ENCODE measurements around the gene GOLGA8O. TPM values are rescaled to one million over a fixed set of nuclear protein-coding genes. Genes with fewer than 3 reads are reported as not detected.
"Not testable (repeated sequence)": the region's sequence is repeated elsewhere in the genome, so short reads cannot be mapped to it uniquely, and the experiment has no call there.

Gene GOLGA8O
- total and polyA plus RNA-seq, 2 experiments from 2014 or later = not detected

GRCh38 chr15:32440445-32440977 is 14.9 kb downstream of the GOLGA8O start:
- H3F3A ChIP-seq (ENCODE audit: insufficient read depth); H3K79me2 ChIP-seq (ENCODE audit: insufficient read depth); H2AFZ ChIP-seq; H3K9ac ChIP-seq; H3K9me3 ChIP-seq (ENCODE audit: low read depth); H3K27me3 ChIP-seq (replicated peaks; ENCODE audit: insufficient read depth); DNase-seq; H3K27ac ChIP-seq; H3K36me3 ChIP-seq (ENCODE audit: low read depth); H4K20me1 ChIP-seq (ENCODE audit: insufficient read depth); H3K4me2 ChIP-seq (ENCODE audit: unreplicated experiment); H3K4me1 ChIP-seq (ENCODE audit: insufficient read depth); H3K9me2 ChIP-seq (ENCODE audit: insufficient read depth); H3K4me3 ChIP-seq; in situ Hi-C loops (cut with MboI): not testable (repeated sequence)
- WGBS, 2 experiments (ENCODE audit: low coverage in 1 of 2, low lambda C conversion rate in 2 of 2, missing lambda C conversion rate in 2 of 2) = 83% methylated on average over 2 of the region's 12 CpGs; no CpG with 5 or more reads in 1 of the 2 experiments

- H3K27me3 ChIP-seq (replicated peaks; ENCODE audit: insufficient read depth); H3K4me1 ChIP-seq (ENCODE audit: insufficient read depth); DNase-seq; H3K9me3 ChIP-seq (ENCODE audit: low read depth); H3F3A ChIP-seq (ENCODE audit: insufficient read depth); H3K79me2 ChIP-seq (ENCODE audit: insufficient read depth); H3K4me3 ChIP-seq; H3K9ac ChIP-seq; H2AFZ ChIP-seq; H3K4me2 ChIP-seq (ENCODE audit: unreplicated experiment); in situ Hi-C loops (cut with MboI); H3K27ac ChIP-seq; H3K9me2 ChIP-seq (ENCODE audit: insufficient read depth); H3K36me3 ChIP-seq (ENCODE audit: low read depth); H4K20me1 ChIP-seq (ENCODE audit: insufficient read depth): not testable (repeated sequence)
- WGBS, 2 experiments (ENCODE audit: low coverage in 1 of 2, low lambda C conversion rate in 2 of 2, missing lambda C conversion rate in 2 of 2) = no CpG with 5 or more reads among the region's 73 CpGs
These were observed 21.1 kb downstream of the GOLGA8O start for GRCh38 chr15:32434102-32434963.

- H4K20me1 ChIP-seq (ENCODE audit: insufficient read depth); H3K27me3 ChIP-seq (replicated peaks; ENCODE audit: insufficient read depth); H3K27ac ChIP-seq; H3K4me3 ChIP-seq; in situ Hi-C loops (cut with MboI); H3K36me3 ChIP-seq (ENCODE audit: low read depth); H3K9me2 ChIP-seq (ENCODE audit: insufficient read depth); H3K4me1 ChIP-seq (ENCODE audit: insufficient read depth); H3K79me2 ChIP-seq (ENCODE audit: insufficient read depth); H2AFZ ChIP-seq; H3K9ac ChIP-seq; H3K4me2 ChIP-seq (ENCODE audit: unreplicated experiment); DNase-seq; H3K9me3 ChIP-seq (ENCODE audit: low read depth); H3F3A ChIP-seq (ENCODE audit: insufficient read depth): not testable (repeated sequence)
- WGBS, 2 experiments (ENCODE audit: low coverage in 1 of 2, low lambda C conversion rate in 2 of 2, missing lambda C conversion rate in 2 of 2) = 48 to 55% methylated on average over 1 of the region's 4 CpGs
These were observed 27.8 kb downstream of the GOLGA8O start for GRCh38 chr15:32427635-32428034.

- not testable (repeated sequence) for H3K36me3 ChIP-seq (ENCODE audit: low read depth)
These were observed 28.9 kb downstream of the GOLGA8O start for GRCh38 chr15:32426511-32426910.

GRCh38 chr15:32407903-32408302 is 47.5 kb downstream of the GOLGA8O start:
- in situ Hi-C loops (cut with MboI); H3K4me1 ChIP-seq (ENCODE audit: insufficient read depth); H3K9me2 ChIP-seq (ENCODE audit: insufficient read depth); H3K9ac ChIP-seq; H4K20me1 ChIP-seq (ENCODE audit: insufficient read depth); H3K9me3 ChIP-seq (ENCODE audit: low read depth); H3K79me2 ChIP-seq (ENCODE audit: insufficient read depth); H3K27ac ChIP-seq; H3K36me3 ChIP-seq (ENCODE audit: low read depth); H3K4me3 ChIP-seq; DNase-seq; H2AFZ ChIP-seq; H3F3A ChIP-seq (ENCODE audit: insufficient read depth); H3K27me3 ChIP-seq (replicated peaks; ENCODE audit: insufficient read depth); H3K4me2 ChIP-seq (ENCODE audit: unreplicated experiment): not testable (repeated sequence)
- 0% methylated on average over 2 to 3 of the region's 3 CpGs for WGBS, 2 experiments (ENCODE audit: low coverage in 1 of 2, low lambda C conversion rate in 2 of 2, missing lambda C conversion rate in 2 of 2)

More at GRCh38 chr15:32426511-32426910, 28.9 kb downstream of the GOLGA8O start:
- H3K27me3 ChIP-seq (replicated peaks; ENCODE audit: insufficient read depth); H3K4me3 ChIP-seq; H3K4me2 ChIP-seq (ENCODE audit: unreplicated experiment); H3K79me2 ChIP-seq (ENCODE audit: insufficient read depth); H3K4me1 ChIP-seq (ENCODE audit: insufficient read depth); H3F3A ChIP-seq (ENCODE audit: insufficient read depth); H2AFZ ChIP-seq; H3K9me2 ChIP-seq (ENCODE audit: insufficient read depth); H4K20me1 ChIP-seq (ENCODE audit: insufficient read depth); H3K27ac ChIP-seq; in situ Hi-C loops (cut with MboI); H3K9me3 ChIP-seq (ENCODE audit: low read depth); H3K9ac ChIP-seq; DNase-seq: not testable (repeated sequence)
- WGBS, 2 experiments (ENCODE audit: low coverage in 1 of 2, low lambda C conversion rate in 2 of 2, missing lambda C conversion rate in 2 of 2) = 26 to 29% methylated on average over 4 of the region's 4 CpGs

GRCh38 chr15:32403192-32403591 is 52.2 kb downstream of the GOLGA8O start, which contains the start of gene GOLGA8K:
Gene GOLGA8K, minus strand, starts transcription at chr15:32403292. Its CDS starts 98 bp downstream, at chr15:32403194.
- H3F3A ChIP-seq (ENCODE audit: insufficient read depth); in situ Hi-C loops (cut with MboI); H3K9me3 ChIP-seq (ENCODE audit: low read depth): not testable (repeated sequence)

GRCh38 chr15:32396522-32396921 is 58.9 kb downstream of the GOLGA8O start:
- in situ Hi-C loops (cut with MboI); H3K4me1 ChIP-seq (ENCODE audit: insufficient read depth); H3K9me2 ChIP-seq (ENCODE audit: insufficient read depth); H3K27me3 ChIP-seq (replicated peaks; ENCODE audit: insufficient read depth); H3K79me2 ChIP-seq (ENCODE audit: insufficient read depth); H3K9ac ChIP-seq; H3K4me3 ChIP-seq; H3F3A ChIP-seq (ENCODE audit: insufficient read depth); H4K20me1 ChIP-seq (ENCODE audit: insufficient read depth); H3K4me2 ChIP-seq (ENCODE audit: unreplicated experiment); H3K9me3 ChIP-seq (ENCODE audit: low read depth); DNase-seq; H3K36me3 ChIP-seq (ENCODE audit: low read depth); H3K27ac ChIP-seq; H2AFZ ChIP-seq: not testable (repeated sequence)
- WGBS, 2 experiments (ENCODE audit: low coverage in 1 of 2, low lambda C conversion rate in 2 of 2, missing lambda C conversion rate in 2 of 2) = 0 to 43% methylated on average over 1 of the region's 8 CpGs

More at GRCh38 chr15:32403192-32403591, 52.2 kb downstream of the GOLGA8O start, which contains the start of gene GOLGA8K:
- H4K20me1 ChIP-seq (ENCODE audit: insufficient read depth); H3K36me3 ChIP-seq (ENCODE audit: low read depth); H3K9ac ChIP-seq; H3K79me2 ChIP-seq (ENCODE audit: insufficient read depth); H3K4me3 ChIP-seq; DNase-seq; H3K4me1 ChIP-seq (ENCODE audit: insufficient read depth); H3K4me2 ChIP-seq (ENCODE audit: unreplicated experiment); H3K27ac ChIP-seq; H2AFZ ChIP-seq; H3K27me3 ChIP-seq (replicated peaks; ENCODE audit: insufficient read depth); H3K9me2 ChIP-seq (ENCODE audit: insufficient read depth): not testable (repeated sequence)
- whole genome bisulfite sequencing, 2 experiments (ENCODE audit: low coverage in 1 of 2, low lambda C conversion rate in 2 of 2, missing lambda C conversion rate in 2 of 2) = no CpG with 5 or more reads among the region's 8 CpGs
